Esophagus squamous epithelium (tissue), 5 donors: ENCODE measurements around the gene RUVBL2. TPM values are rescaled to one million over a fixed set of nuclear protein-coding genes. Genes with fewer than 3 reads are reported as not detected.

Experiments used
- DNase-seq: peaks from one replicate; lab custom pipeline; 2025; lab: John Stamatoyannopoulos, UW
- H3K27ac ChIP-seq, 4 donors: fragments of 200-600 bp; sonication (generic); one replicate each; pipeline ENCODE4 v1.5.1; 2016 to 2019; ENCODE audit warnings: mild to moderate bottlenecking in 1 of 4
- H3K27me3 ChIP-seq, 4 donors: fragments of 200-600 bp; sonication (generic); 1 replicate in 3 of 4; 2 replicates in 1 of 4; pipeline versions ENCODE4 v1.5.1 to v1.6.0; 2017 to 2021; ENCODE audit warnings: antibody characterized with exemption in 1 of 4
- H3K36me3 ChIP-seq, 3 donors: fragments of 200-600 bp; sonication (generic); one replicate each; pipeline ENCODE4 v1.5.1; 2016 to 2019
- H3K4me1 ChIP-seq, 3 donors: fragments of 200-600 bp; sonication (generic); one replicate each; pipeline ENCODE4 v1.5.1; 2017 to 2019
- H3K4me3 ChIP-seq, 4 donors: fragments of 200-600 bp; sonication (generic); 1 replicate in 3 of 4; 2 replicates in 1 of 4; pipeline ENCODE4 v1.5.1; 2016 to 2019; ENCODE audit warnings: mild to moderate bottlenecking in 2 of 4, moderate library complexity in 1 of 4
- H3K9me3 ChIP-seq, 3 donors: fragments of 200-600 bp; sonication (generic); one replicate each; pipeline ENCODE4 v1.5.1; 2016 to 2019
- POLR2A ChIP-seq, 4 donors: fragments of 450-650 bp; IDR thresholded peaks; one replicate each; pipeline ENCODE4 v1.6.1; 2017; ENCODE audit warnings: antibody characterized with exemption in 4 of 4, mild to moderate bottlenecking in 4 of 4, moderate library complexity in 3 of 4
- WGBS, 2 donors: methylation state at CpG; one replicate each; pipeline ENCODE4 v1.1.5; 2018; 5-methylcytosine and 5-hydroxymethylcytosine counted together
- intact Hi-C: fragments of 100-400 bp; cut with DNase I; formaldehyde crosslinking; loops from one replicate; pipeline ENCODE4 v1.15.0; 2022
- total RNA-seq, 4 donors: library from RNA; depleted of rRNA; stranded (reverse); fragments of >200 nt; gene quantifications; one replicate each; pipeline ENCODE4 v1.1.0, GENCODE V29; 2016
- TF ChIP-seq, protein P1 (sequence below), 6 experiments: fragments of 450-650 bp in 4 of 6; fragments of 200-600 bp in 2 of 6; sonication (generic) in 2 of 6; IDR thresholded peaks; one replicate each; pipeline ENCODE4 v1.5.1; 2016 to 2019; ENCODE audit warnings: antibody characterized with exemption in 6 of 6, mild to moderate bottlenecking in 4 of 6, moderate library complexity in 4 of 6
- donor health status: DM: yes; HTN: yes; CAD: no.

RUVBL2 gene
- total RNA-seq, 4 donors from 2014 or later: 102 to 140 (median 119) TPM

DNA sequence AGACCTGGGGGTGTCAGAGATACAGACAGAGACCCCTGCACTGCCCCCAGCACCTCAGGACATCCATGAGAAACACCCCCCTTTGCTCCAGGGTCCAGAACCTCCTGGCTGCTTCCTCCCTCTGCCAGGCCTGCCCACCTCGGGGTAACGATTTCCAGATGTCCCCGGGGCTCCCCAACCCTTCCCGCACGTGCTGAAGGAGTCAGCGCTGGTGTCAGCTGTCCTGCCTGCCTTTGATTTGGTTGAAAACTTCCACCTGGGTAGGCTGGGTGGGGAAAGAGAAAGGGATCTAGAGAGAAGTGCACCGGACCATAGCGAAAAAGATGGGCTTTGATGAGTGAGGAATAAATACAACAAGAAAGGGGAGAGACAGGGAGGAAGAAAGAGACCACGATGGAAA lies 65.4 kb downstream of the RUVBL2 start:
- WGBS, 2 donors: 52 to 56% methylated on average over 4 to 7 of the region's 9 CpGs
- Histone ChIP-seq H3K27ac (no peak overlapping the region), H3K36me3 (no peaks in the 10 kb centered on the region), H3K27me3 (peaks cover 0 to 74% (median 2%) of the 10 kb centered on the region in 4 donors), H3K4me1 (peaks cover 16 to 42% (median 19%) of the 10 kb centered on the region in 3 donors), H3K9me3 (no peaks in the 10 kb centered on the region), H3K4me3 (no peak overlapping the region)
- TF ChIP-seq, protein P1, sequence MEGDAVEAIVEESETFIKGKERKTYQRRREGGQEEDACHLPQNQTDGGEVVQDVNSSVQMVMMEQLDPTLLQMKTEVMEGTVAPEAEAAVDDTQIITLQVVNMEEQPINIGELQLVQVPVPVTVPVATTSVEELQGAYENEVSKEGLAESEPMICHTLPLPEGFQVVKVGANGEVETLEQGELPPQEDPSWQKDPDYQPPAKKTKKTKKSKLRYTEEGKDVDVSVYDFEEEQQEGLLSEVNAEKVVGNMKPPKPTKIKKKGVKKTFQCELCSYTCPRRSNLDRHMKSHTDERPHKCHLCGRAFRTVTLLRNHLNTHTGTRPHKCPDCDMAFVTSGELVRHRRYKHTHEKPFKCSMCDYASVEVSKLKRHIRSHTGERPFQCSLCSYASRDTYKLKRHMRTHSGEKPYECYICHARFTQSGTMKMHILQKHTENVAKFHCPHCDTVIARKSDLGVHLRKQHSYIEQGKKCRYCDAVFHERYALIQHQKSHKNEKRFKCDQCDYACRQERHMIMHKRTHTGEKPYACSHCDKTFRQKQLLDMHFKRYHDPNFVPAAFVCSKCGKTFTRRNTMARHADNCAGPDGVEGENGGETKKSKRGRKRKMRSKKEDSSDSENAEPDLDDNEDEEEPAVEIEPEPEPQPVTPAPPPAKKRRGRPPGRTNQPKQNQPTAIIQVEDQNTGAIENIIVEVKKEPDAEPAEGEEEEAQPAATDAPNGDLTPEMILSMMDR (IDR thresholded peaks at IDR 0.05): no peak
- no peak for TF ChIP-seq POLR2A (IDR thresholded peaks at IDR 0.05)
- no peak for DNase-seq
- intact Hi-C loops: no loop called here

DNA sequence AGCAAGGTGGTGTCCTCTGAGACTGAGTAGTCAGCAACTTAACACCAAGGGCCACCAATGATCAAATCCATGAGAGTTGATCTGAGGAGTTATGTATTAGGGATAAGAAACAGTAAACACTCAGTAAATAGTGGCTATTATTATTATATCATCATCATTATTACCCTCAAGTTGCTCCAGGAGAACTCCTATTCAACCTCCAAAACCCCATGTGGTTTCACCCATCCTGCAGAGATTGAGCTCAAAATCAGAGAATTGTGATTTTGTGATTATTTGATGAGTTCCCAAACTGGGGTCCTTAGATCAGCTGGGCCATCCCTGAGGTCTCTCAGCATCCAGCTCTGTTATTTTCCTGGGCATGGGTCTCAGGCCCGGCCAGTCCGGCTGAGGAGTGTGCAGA lies 67.3 kb downstream of the RUVBL2 start:
- H3K4me1 ChIP-seq: peaks cover 25 to 54% (median 26%) of the 10 kb centered on the region in 3 donors
- TF ChIP-seq POLR2A (IDR thresholded peaks at IDR 0.05): no peak
- TF ChIP-seq, protein P1 (IDR thresholded peaks at IDR 0.05): no peak
- H3K9me3 ChIP-seq: no peaks in the 10 kb centered on the region
- intact Hi-C loops: no loop called here
- no peak overlapping the region for H3K27ac ChIP-seq
- peaks cover 0 to 93% (median 6%) of the 10 kb centered on the region in 4 donors for H3K27me3 ChIP-seq
- 90% methylated on average over 2 of the region's 2 CpGs for WGBS, 2 donors
- H3K36me3 ChIP-seq: no peaks in the 10 kb centered on the region
- H3K4me3 ChIP-seq: no peak overlapping the region
- DNase-seq: no peak

GRCh38 chr19:49061445-49061844 lies 67.8 kb downstream of the RUVBL2 start:
- no peak for DNase-seq
- Histone ChIP-seq H3K27me3 (peaks cover 0 to 98% (median 6%) of the 10 kb centered on the region in 4 donors), H3K4me3 (no peak overlapping the region), H3K36me3 (no peaks in the 10 kb centered on the region), H3K9me3 (no peaks in the 10 kb centered on the region), H3K27ac (no peak overlapping the region), H3K4me1 (peaks cover 25 to 49% (median 26%) of the 10 kb centered on the region in 3 donors)
- TF ChIP-seq, protein P1 (IDR thresholded peaks at IDR 0.05): no peak
- TF ChIP-seq POLR2A (IDR thresholded peaks at IDR 0.05): no peak
- intact Hi-C loops: no loop called here
- WGBS, 2 donors: 89 to 93% methylated on average over 2 to 3 of the region's 25 CpGs

GRCh38 chr19:49064029-49064629 lies 70.4 kb downstream of the RUVBL2 start:
- 20 to 33% methylated on average over 4 to 9 of the region's 10 CpGs for WGBS, 2 donors
- Histone ChIP-seq H3K27ac (peak overlapping the region; percentile 67 to 82 (median 76)), H3K4me3 (peak overlapping the region; percentile 21 to 65 (median 44)), H3K36me3 (no peaks in the 10 kb centered on the region), H3K4me1 (peaks cover 6 to 28% (median 10%) of the 10 kb centered on the region in 3 donors), H3K9me3 (no peaks in the 10 kb centered on the region), H3K27me3 (peaks cover 0 to 98% (median 7%) of the 10 kb centered on the region in 4 donors)
- no peak for TF ChIP-seq POLR2A (IDR thresholded peaks at IDR 0.05)
- TF ChIP-seq, protein P1 (IDR thresholded peaks at IDR 0.05): no peak
- intact Hi-C loops: no loop called here
- DNase-seq: no peak

DNA sequence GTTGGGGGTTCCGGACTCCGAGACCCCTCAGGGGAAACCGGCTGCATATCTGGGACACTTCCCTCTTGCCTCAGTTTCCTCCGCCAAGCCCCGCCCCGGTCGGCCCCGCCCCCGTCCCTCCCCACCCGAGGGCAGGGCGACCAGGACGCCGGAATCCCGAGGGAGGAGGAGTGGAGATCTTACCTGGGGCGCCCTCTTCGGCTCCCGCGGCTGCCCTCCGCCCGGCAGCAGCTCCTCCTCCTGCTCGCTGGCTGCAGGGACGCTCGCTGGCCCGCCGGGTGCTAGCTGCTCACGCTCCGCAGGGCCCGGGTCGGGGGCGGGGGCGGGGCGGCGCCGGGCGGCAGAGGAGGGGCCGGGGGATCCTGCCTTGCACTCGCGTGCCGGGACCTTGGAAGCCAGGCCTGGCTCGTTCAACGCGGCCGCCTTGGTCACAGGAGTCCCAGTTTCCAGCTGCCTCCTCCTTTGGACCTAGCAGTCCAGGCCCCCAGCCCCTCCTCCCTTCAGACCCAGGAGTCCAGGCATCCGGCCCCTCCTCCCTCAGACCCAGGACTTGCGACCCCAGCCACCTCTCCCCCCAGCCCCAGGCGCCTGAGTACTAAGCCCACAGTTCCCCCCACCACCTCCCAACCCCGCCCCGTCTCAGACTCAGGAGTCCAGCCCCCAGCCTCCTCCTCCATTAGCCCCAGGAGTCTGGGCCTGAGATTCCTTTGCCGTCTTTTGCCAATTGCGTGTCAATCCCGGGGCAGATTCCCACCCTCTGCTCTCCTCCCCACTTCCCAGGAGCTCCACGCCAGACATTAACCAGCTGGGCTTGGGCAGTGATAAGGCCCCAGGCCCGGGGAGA lies 71.3 kb downstream of the RUVBL2 start, which contains the start of gene NTF4:
NTF4 (minus strand) TSS at position 51 of the 844 bp plus-strand sequence. CDS start 2,821 bp downstream, outside the sequence.
- no peak for DNase-seq
- Histone ChIP-seq H3K36me3 (no peaks in the 10 kb centered on the region), H3K27me3 (peaks cover 0 to 100% (median 8%) of the 10 kb centered on the region in 4 donors), H3K27ac (peak within 1 kb of the TSS; percentile 67 to 82 (median 76)), H3K4me1 (peaks cover 6 to 28% (median 10%) of the 10 kb centered on the region in 3 donors), H3K9me3 (no peaks in the 10 kb centered on the region), H3K4me3 (peak within 1 kb of the TSS; percentile 21 to 65 (median 44))
- intact Hi-C loops: no loop called here
- WGBS, 2 donors: 0 to 3% methylated on average over 9 to 10 of the region's 53 CpGs
- no peak for TF ChIP-seq POLR2A (IDR thresholded peaks at IDR 0.05)
- TF ChIP-seq, protein P1 (IDR thresholded peaks at IDR 0.05): no peak
